H1 (cell line): ENCODE results near the gene MAP4K5. TPM values are rescaled to one million over a fixed set of nuclear protein-coding genes. Genes with fewer than 3 reads are reported as not detected.

Experiments
- CTCF ChIA-PET: fragments of 300-600 bp; sonication (Branson Sonifier 250); formaldehyde crosslinking; loops from one replicate; lab custom pipeline; 2021; ENCODE audit not compliant: partially characterized antibody; lab: Charles Lee
- POLR2A ChIA-PET: fragments of 300-600 bp; sonication (Branson Sonifier 250); formaldehyde crosslinking; loops from one replicate; lab custom pipeline; 2021; ENCODE audit warnings: inconsistent platforms; ENCODE audit not compliant: partially characterized antibody; lab: Charles Lee
- DNase-seq, 2 experiments: peaks; one replicate each; pipeline versions ENCODE4 v3.0.0 to v3.0.0-alpha.2; 2010 to 2022; ENCODE audit warnings: low spot score in 2 of 2, low read depth in 1 of 2, mixed read lengths in 1 of 2
- FAIRE-seq: peaks from 2 replicates; lab custom pipeline; 2011; peaks lifted over from hg19 to GRCh38; lab: Jason Lieb, UNC
- H2AFZ ChIP-seq: 2 replicates; pipeline ENCODE4 v1.8.1; 2012; ENCODE audit warnings: low read length, inconsistent platforms
- H2AK5ac ChIP-seq: 2 replicates; pipeline ENCODE4 v1.6.1; 2013; ENCODE audit warnings: low read depth, low read length
- H2BK120ac ChIP-seq: replicated peaks from 2 replicates; pipeline ENCODE3; 2013; ENCODE audit warnings: low read depth, low read length, inconsistent platforms
- H2BK12ac ChIP-seq: 2 replicates; pipeline ENCODE4 v1.6.1; 2013; ENCODE audit warnings: low read depth, low read length
- H2BK15ac ChIP-seq: 2 replicates; pipeline ENCODE4 v1.6.1; 2013; ENCODE audit warnings: low read length
- H2BK20ac ChIP-seq: 2 replicates; pipeline ENCODE4 v1.6.1; 2013; ENCODE audit warnings: low read length
- H2BK5ac ChIP-seq: 2 replicates; pipeline ENCODE4 v1.6.1; 2013; ENCODE audit warnings: low read depth, low read length
- H3K14ac ChIP-seq: 2 replicates; pipeline ENCODE4 v1.6.1; 2013; ENCODE audit warnings: inconsistent platforms; ENCODE audit not compliant: insufficient read length
- H3K18ac ChIP-seq: 2 replicates; pipeline ENCODE4 v1.6.1; 2013; ENCODE audit warnings: low read length; ENCODE audit errors: extremely low read depth
- H3K23ac ChIP-seq: 2 replicates; pipeline ENCODE4 v1.6.1; 2013; ENCODE audit warnings: inconsistent platforms; ENCODE audit not compliant: insufficient read length
- H3K23me2 ChIP-seq: 2 replicates; pipeline ENCODE4 v1.6.1; 2013; ENCODE audit warnings: low read depth, low read length
- H3K27ac ChIP-seq: 2 replicates; pipeline ENCODE4 v1.6.1; 2011; ENCODE audit warnings: low read depth, low read length, inconsistent platforms
- H3K27me3 ChIP-seq, 4 experiments: replicated peaks in 1 of 4; 1 replicate in 1 of 4; 2 replicates in 3 of 4; pipeline versions ENCODE4 v1.6.1 to v1.8.1; 2011 to 2013; ENCODE audit warnings: low read length in 3 of 4, mild to moderate bottlenecking in 3 of 4, inconsistent platforms in 2 of 4, mixed read lengths in 2 of 4, moderate library complexity in 1 of 4; ENCODE audit not compliant: control insufficient read depth in 3 of 4, insufficient read depth in 3 of 4; ENCODE audit errors: extremely low read depth in 1 of 4
- H3K36me3 ChIP-seq, 4 experiments: 2 replicates each; pipeline versions ENCODE4 v1.6.1 to v1.8.1; 2011 to 2013; ENCODE audit warnings: mild to moderate bottlenecking in 4 of 4, low read length in 3 of 4, moderate library complexity in 2 of 4, control low read depth in 1 of 4, inconsistent platforms in 1 of 4; ENCODE audit not compliant: insufficient read depth in 4 of 4, control insufficient read depth in 2 of 4
- H3K4ac ChIP-seq: replicated peaks from 2 replicates; pipeline ENCODE3; 2013; ENCODE audit warnings: low read length, low read depth, mixed read lengths, inconsistent platforms; ENCODE audit not compliant: insufficient read length
- H3K4me1 ChIP-seq, 4 experiments: replicated peaks in 1 of 4; 1 replicate in 1 of 4; 2 replicates in 3 of 4; pipeline versions ENCODE4 v1.6.1 to v1.8.1; 2011 to 2013; ENCODE audit warnings: low read length in 3 of 4, inconsistent platforms in 2 of 4, mixed read lengths in 1 of 4; ENCODE audit not compliant: insufficient read depth in 4 of 4, control insufficient read depth in 3 of 4
- H3K4me2 ChIP-seq, 2 experiments: 2 replicates each; pipeline versions ENCODE4 v1.6.1 to v1.8.1; 2011 to 2013; ENCODE audit warnings: low read depth in 2 of 2, low read length in 2 of 2, control low read depth in 1 of 2, inconsistent platforms in 1 of 2, mild to moderate bottlenecking in 1 of 2; ENCODE audit not compliant: insufficient read depth in 1 of 2
- H3K4me3 ChIP-seq, 4 experiments: fragments of 200-600, 300-600 bp in 1 of 4; sonication (generic), shearing (Covaris generic), sonication (Bioruptor Twin) in 1 of 4; 2 replicates each; pipeline versions ENCODE4 v1.5.1 to v1.8.1; 2011 to 2016; ENCODE audit warnings: low read length in 4 of 4, low read depth in 3 of 4, control low read depth in 2 of 4, inconsistent platforms in 2 of 4, mild to moderate bottlenecking in 2 of 4, mixed read lengths in 1 of 4, moderate library complexity in 1 of 4; ENCODE audit not compliant: insufficient read depth in 2 of 4; ENCODE audit errors: extremely low read depth in 1 of 4
- H3K56ac ChIP-seq: replicated peaks from 2 replicates; pipeline ENCODE3; 2013; ENCODE audit warnings: low read depth, mild to moderate bottlenecking, mixed read lengths, low read length, inconsistent platforms; ENCODE audit not compliant: insufficient read length
- H3K79me1 ChIP-seq: 2 replicates; pipeline ENCODE4 v1.6.1; 2013; ENCODE audit warnings: low read depth, low read length, control low read depth
- H3K79me2 ChIP-seq, 2 experiments: 2 replicates each; pipeline versions ENCODE4 v1.6.1 to v1.8.1; 2012 to 2013; ENCODE audit warnings: low read length in 2 of 2, mild to moderate bottlenecking in 2 of 2, inconsistent platforms in 1 of 2; ENCODE audit not compliant: insufficient read depth in 2 of 2, control insufficient read depth in 1 of 2
- H3K9ac ChIP-seq, 4 experiments: replicated peaks in 1 of 4; 1 replicate in 1 of 4; 2 replicates in 3 of 4; pipeline versions ENCODE4 v1.6.1 to v1.8.1; 2011 to 2013; ENCODE audit warnings: low read depth in 3 of 4, low read length in 3 of 4, control low read depth in 2 of 4, mild to moderate bottlenecking in 2 of 4, moderate library complexity in 2 of 4, inconsistent platforms in 1 of 4; ENCODE audit errors: extremely low read depth in 1 of 4
- H3K9me3 ChIP-seq, 2 experiments: 2 replicates each; pipeline versions ENCODE4 v1.6.1 to v1.8.1; 2012 to 2013; ENCODE audit warnings: mild to moderate bottlenecking in 2 of 2, moderate library complexity in 2 of 2, control low read depth in 1 of 2, inconsistent platforms in 1 of 2, low read depth in 1 of 2, low read length in 1 of 2, mixed read lengths in 1 of 2; ENCODE audit not compliant: insufficient read depth in 2 of 2
- H4K20me1 ChIP-seq, 2 experiments: replicated peaks in 1 of 2; 2 replicates each; pipeline versions ENCODE3 to v1.8.1; 2011 to 2013; ENCODE audit warnings: inconsistent platforms in 2 of 2, low read length in 2 of 2, mild to moderate bottlenecking in 1 of 2; ENCODE audit not compliant: insufficient read depth in 2 of 2, control insufficient read depth in 1 of 2
- H4K5ac ChIP-seq: 2 replicates; pipeline ENCODE4 v1.6.1; 2013; ENCODE audit warnings: low read length, low read depth, mixed read lengths, inconsistent platforms; ENCODE audit not compliant: insufficient read length
- H4K8ac ChIP-seq: 2 replicates; pipeline ENCODE4 v1.8.0; 2013; ENCODE audit warnings: mild to moderate bottlenecking, moderate library complexity, low read length, inconsistent platforms; ENCODE audit not compliant: insufficient read depth; ENCODE audit errors: extremely low read depth
- H4K91ac ChIP-seq: replicated peaks from 2 replicates; pipeline ENCODE3; 2013; ENCODE audit warnings: low read length, mixed read lengths, inconsistent platforms; ENCODE audit not compliant: insufficient read length
- CREB1 ChIP-seq: IDR thresholded peaks from 2 replicates; pipeline ENCODE4 v1.6.1; 2012; ENCODE audit warnings: inconsistent platforms
- SAP30 ChIP-seq: fragments of 300-600 bp; sonication (generic); IDR thresholded peaks from 2 replicates; pipeline ENCODE4 v1.7.1; 2012; ENCODE audit warnings: low read length, moderate library complexity, mild to moderate bottlenecking, inconsistent platforms; ENCODE audit not compliant: insufficient read depth, insufficient replicate concordance
- polyA plus RNA-seq, 7 experiments: library from polyadenylated mRNA; depleted of rRNA in 3 of 7; stranded (reverse) in 5 of 7; unstranded in 2 of 7; fragments of >200 nt in 5 of 7; fragments of 200-250 nt in 2 of 7; gene quantifications; 1 replicate in 5 of 7; 2 replicates in 1 of 7; 4 replicates in 1 of 7; pipeline versions ENCODE4 v1.2.1 to v1.2.3, GENCODE V29; 2011 to 2013; ENCODE audit warnings: missing spikeins in 2 of 7, mixed read lengths in 2 of 7
- total RNA-seq: library from RNA; stranded (reverse); fragmentation: NEBNext Ultra II Directional; extraction: Animal tissue kit (Norgen Biotek cat#: 25700); gene quantifications from 2 replicates; pipeline ENCODE4 v1.2.1, GENCODE V29; 2021

The MAP4K5 gene
- total and polyA plus RNA-seq, 2 of the 8 experiments (the other 6 are each of a cell fraction or from before 2014, with no cell fraction given) = 7.6 to 34.5 TPM

DNA sequence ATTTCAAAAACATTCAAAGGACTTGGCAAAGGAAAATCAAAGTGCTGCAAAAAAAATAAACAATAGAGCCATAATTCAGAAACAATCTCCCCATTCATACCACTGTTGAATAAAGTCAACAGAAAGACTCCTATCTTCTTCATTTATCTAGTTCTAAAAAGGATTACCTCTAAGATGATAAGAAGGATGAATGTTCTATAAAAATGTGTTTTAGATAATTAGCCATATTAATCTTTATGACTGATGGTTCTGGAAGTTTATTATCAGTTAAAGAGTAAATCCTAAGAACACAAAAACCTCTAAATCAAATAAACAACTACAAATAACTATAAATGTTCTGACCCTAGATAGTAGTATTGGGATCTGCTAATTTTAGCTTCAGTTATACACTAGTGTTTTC lies 97.8 kb downstream of the MAP4K5 start:
- no peak overlapping the region for H3K18ac ChIP-seq
- no peaks in the 10 kb centered on the region for H3K79me2 ChIP-seq
- H3K23me2 ChIP-seq = no peaks in the 10 kb centered on the region
- H3K9ac ChIP-seq = no peak overlapping the region
- H3K36me3 ChIP-seq = peaks cover 0 to 59% (median 20%) of the 10 kb centered on the region in 4 experiments; a peak in 7 of 8 replicates
- no peak overlapping the region for H2AFZ ChIP-seq
- H2BK12ac ChIP-seq = no peak overlapping the region
- no peak overlapping the region for H3K4ac ChIP-seq
- H3K27me3 ChIP-seq = no peaks in the 10 kb centered on the region
- H4K8ac ChIP-seq = no peak overlapping the region
- H3K4me2 ChIP-seq = no peak overlapping the region
- POLR2A ChIA-PET = no interaction called here
- H4K20me1 ChIP-seq = no peaks in the 10 kb centered on the region
- H4K91ac ChIP-seq = no peak overlapping the region
- no peak overlapping the region for H2BK15ac ChIP-seq
- no peak overlapping the region for H3K4me3 ChIP-seq
- H3K23ac ChIP-seq = no peak overlapping the region
- TF ChIP-seq CREB1 (no peak), SAP30 (no peak)
- H3K27ac ChIP-seq = no peak overlapping the region
- no peak overlapping the region for H2BK5ac ChIP-seq
- FAIRE-seq (no peak), DNase-seq (no peak)
- H3K4me1 ChIP-seq = no peaks in the 10 kb centered on the region
- H3K56ac ChIP-seq = no peak overlapping the region
- H3K14ac ChIP-seq = no peak overlapping the region
- no peaks in the 10 kb centered on the region for H3K79me1 ChIP-seq
- H2AK5ac ChIP-seq = no peak overlapping the region
- H2BK20ac ChIP-seq = no peak overlapping the region
- H3K9me3 ChIP-seq = peaks cover 11 to 13% of the 10 kb centered on the region in 2 experiments; a peak in 2 of 4 replicates
- CTCF ChIA-PET = interaction anchor here (1.0 kb wide), 1 partner anchor 16 kb away, joined by 3 read pairs; no protein-coding TSS in a partner anchor
- H2BK120ac ChIP-seq = no peak overlapping the region
- no peak overlapping the region for H4K5ac ChIP-seq
